Thyroid gland (tissue), 4 donors: ENCODE results near the gene BLOC1S5. TPM values are rescaled to one million over a fixed set of nuclear protein-coding genes. Genes with fewer than 3 reads are reported as not detected.

Experiments
- DNase-seq, 2 donors: peaks; one replicate each; pipeline ENCODE4 v3.0.0-alpha.2; 2019
- H3K27ac ChIP-seq, 3 donors: fragments of 200-600 bp; sonication (generic); 1 replicate in 2 of 3; 2 replicates in 1 of 3; pipeline ENCODE4 v1.5.1; 2016 to 2019; ENCODE audit warnings: mild to moderate bottlenecking in 1 of 3, moderate library complexity in 1 of 3
- H3K27me3 ChIP-seq: fragments of 200-600 bp; sonication (generic); one replicate; pipeline ENCODE4 v1.5.1; 2019
- H3K36me3 ChIP-seq, 2 donors: fragments of 200-600 bp; sonication (generic); one replicate each; pipeline ENCODE4 v1.5.1; 2016 to 2019
- H3K4me1 ChIP-seq, 2 donors: fragments of 200-600 bp; sonication (generic); one replicate each; pipeline ENCODE4 v1.5.1; 2017 to 2019
- H3K4me3 ChIP-seq, 3 donors: fragments of 200-600 bp; sonication (generic); replicated peaks in 1 of 3; 1 replicate in 2 of 3; 2 replicates in 1 of 3; pipeline ENCODE4 v1.5.1; 2016; ENCODE audit warnings: mild to moderate bottlenecking in 1 of 3
- H3K9me3 ChIP-seq: fragments of 200-600 bp; sonication (generic); one replicate; pipeline ENCODE4 v1.5.1; 2017
- CTCF ChIP-seq, 6 experiments: fragments of 200-600 bp in 3 of 6; fragments of 450-650 bp in 3 of 6; sonication (generic) in 3 of 6; IDR thresholded peaks; one replicate each; pipeline ENCODE4 v1.5.1; 2016 to 2019; ENCODE audit warnings: antibody characterized with exemption in 6 of 6, mild to moderate bottlenecking in 2 of 6, inconsistent platforms in 1 of 6, moderate library complexity in 1 of 6
- POLR2A ChIP-seq, 2 donors: fragments of 450-650 bp; IDR thresholded peaks; one replicate each; pipeline ENCODE4 v1.6.1; 2017; ENCODE audit warnings: antibody characterized with exemption in 2 of 2, mild to moderate bottlenecking in 2 of 2, moderate library complexity in 1 of 2
- WGBS, 2 donors: methylation state at CpG; one replicate each; pipeline ENCODE4 v1.1.5; 2017; 5-methylcytosine and 5-hydroxymethylcytosine counted together
- intact Hi-C: fragments of 100-400 bp; cut with DNase I; formaldehyde crosslinking; loops from one replicate; pipeline ENCODE4 v1.15.1; 2023
- total RNA-seq, 4 donors: library from RNA; depleted of rRNA; stranded (reverse); fragments of >200 nt; gene quantifications; one replicate each; pipeline ENCODE4 v1.2.3, GENCODE V29; 2016

BLOC1S5 gene
- total RNA-seq, 4 donors from 2014 or later, result 15.2 to 27.7 (median 19.9) TPM

GRCh38 chr6:7970616-7971015, 93.6 kb downstream of the BLOC1S5 start:
- Histone ChIP-seq H3K9me3 (no peaks in the 10 kb centered on the region), H3K27me3 (no peaks in the 10 kb centered on the region), H3K4me1 (peaks cover 0 to 11% of the 10 kb centered on the region in 2 donors), H3K36me3 (no peaks in the 10 kb centered on the region), H3K27ac (no peak overlapping the region), H3K4me3 (no peak overlapping the region)
- no peak for DNase-seq
- WGBS, 2 donors, result 98 to 100% methylated on average over 3 of the region's 3 CpGs
- intact Hi-C loops, result no loop called here
- no peak for TF ChIP-seq CTCF (IDR thresholded peaks at IDR 0.05)
- TF ChIP-seq POLR2A (IDR thresholded peaks at IDR 0.05), result no peak

Other genes with a start within 250 kb of the BLOC1S5 start
- 100 to 1,000 TPM; 113 to 159 (median 132) TPM for gene TXNDC5, start 153.6 kb downstream of the BLOC1S5 start, total RNA-seq
- 10 to 100 TPM; 10.9 to 63.4 (median 24.5) TPM for gene EEF1E1, start 38.2 kb upstream of the BLOC1S5 start, total RNA-seq